H1 (cell line): ENCODE data around the gene NAP1L5. TPM values are rescaled to one million over a fixed set of nuclear protein-coding genes. Genes with fewer than 3 reads are reported as not detected.

Experiments
- BCL11A ChIP-seq, 2 experiments: IDR thresholded peaks; one replicate each; pipeline ENCODE4 v1.6.1; 2011; ENCODE audit warnings: low read depth in 2 of 2, low read length in 2 of 2, mild to moderate bottlenecking in 2 of 2
- CBX8 ChIP-seq: fragments of 300-800, 300-1000 bp; sonication (generic); IDR thresholded peaks from 2 replicates; pipeline ENCODE4 v1.7.1; 2016; ENCODE audit warnings: low read depth, low read length, borderline replicate concordance
- CHD7 ChIP-seq: fragments of 300-600 bp; sonication (generic); IDR thresholded peaks from 2 replicates; pipeline ENCODE4 v1.7.1; 2012; ENCODE audit warnings: low read length, moderate library complexity, mild to moderate bottlenecking, inconsistent platforms; ENCODE audit not compliant: insufficient replicate concordance
- E2F6 ChIP-seq: IDR thresholded peaks from 2 replicates; pipeline ENCODE4 v1.6.1; 2012; ENCODE audit warnings: inconsistent platforms
- EP300 ChIP-seq, 2 experiments: IDR thresholded peaks; 1 replicate in 1 of 2; 2 replicates in 1 of 2; pipeline ENCODE4 v1.6.1; 2011 to 2012; ENCODE audit warnings: low read depth in 2 of 2, low read length in 2 of 2, mild to moderate bottlenecking in 2 of 2, borderline replicate concordance in 1 of 2, inconsistent platforms in 1 of 2, moderate library complexity in 1 of 2
- EZH2 ChIP-seq: fragments of 200-600 bp; sonication (generic); IDR thresholded peaks from 2 replicates; pipeline ENCODE4 v1.7.1; 2012; ENCODE audit warnings: low read depth, mild to moderate bottlenecking, moderate library complexity, low read length, inconsistent platforms; ENCODE audit not compliant: severe bottlenecking
- FOSL1 ChIP-seq: IDR thresholded peaks from 2 replicates; pipeline ENCODE4 v1.6.1; 2011; ENCODE audit warnings: mild to moderate bottlenecking, low read depth, low read length, moderate library complexity; ENCODE audit not compliant: insufficient read depth
- SAP30 ChIP-seq: fragments of 300-600 bp; sonication (generic); IDR thresholded peaks from 2 replicates; pipeline ENCODE4 v1.7.1; 2012; ENCODE audit warnings: low read length, moderate library complexity, mild to moderate bottlenecking, inconsistent platforms; ENCODE audit not compliant: insufficient read depth, insufficient replicate concordance
- SIN3A ChIP-seq, 2 experiments: IDR thresholded peaks in 1 of 2; conservative IDR thresholded peaks in 1 of 2; 2 replicates each; pipeline ENCODE4 v1.6.1; 2011 to 2012; ENCODE audit warnings: low read length in 2 of 2, improper control_type of control experiment in 1 of 2, low read depth in 1 of 2, mild to moderate bottlenecking in 1 of 2
- ZNF274 ChIP-seq: IDR thresholded peaks from 2 replicates; pipeline ENCODE4 v1.7.0; 2012; ENCODE audit warnings: low read length, borderline replicate concordance; ENCODE audit errors: extremely low read depth
- polyA plus RNA-seq, 7 experiments: library from polyadenylated mRNA; depleted of rRNA in 3 of 7; stranded (reverse) in 5 of 7; unstranded in 2 of 7; fragments of >200 nt in 5 of 7; fragments of 200-250 nt in 2 of 7; gene quantifications; 1 replicate in 5 of 7; 2 replicates in 1 of 7; 4 replicates in 1 of 7; pipeline versions ENCODE4 v1.2.1 to v1.2.3, GENCODE V29; 2011 to 2013; ENCODE audit warnings: missing spikeins in 2 of 7, mixed read lengths in 2 of 7
- total RNA-seq: library from RNA; stranded (reverse); fragmentation: NEBNext Ultra II Directional; extraction: Animal tissue kit (Norgen Biotek cat#: 25700); gene quantifications from 2 replicates; pipeline ENCODE4 v1.2.1, GENCODE V29; 2021

The NAP1L5 gene
- total and polyA plus RNA-seq, 2 of the 8 experiments (the other 6 are each of a cell fraction or from before 2014, with no cell fraction given): 1.3 to 2.7 TPM

- no peak for TF ChIP-seq CHD7
- TF ChIP-seq EZH2: no peak
- no peak for TF ChIP-seq EP300 (IDR thresholded peaks at IDR 0.05; ENCODE audit: borderline replicate concordance in 1 of 2, low read depth in 2 of 2, low read length in 2 of 2)
- no peak for TF ChIP-seq SAP30
- no peak for TF ChIP-seq FOSL1
- TF ChIP-seq CBX8: no peak
- TF ChIP-seq SIN3A (conservative IDR thresholded peaks at IDR 0.05 in 1 of 2, IDR thresholded peaks at IDR 0.05 in 1 of 2; ENCODE audit: low read depth in 1 of 2, low read length in 2 of 2): no peak
- no peak for TF ChIP-seq ZNF274
- TF ChIP-seq E2F6: no peak
- TF ChIP-seq BCL11A (IDR thresholded peaks at IDR 0.05; ENCODE audit: low read depth in 2 of 2, low read length in 2 of 2): no peak
These were observed 16.4 kb downstream of the NAP1L5 start (continued) for GRCh38 chr4:88681209-88681608.
